Measurements from ENCODE around the gene PHAX. TPM values are rescaled to one million over a fixed set of nuclear protein-coding genes. Genes with fewer than 3 reads are reported as not detected.

PHAX gene
- total and polyA plus RNA-seq, 8 donors: 28.2 to 75.4 (median 66.3) TPM

DNA sequence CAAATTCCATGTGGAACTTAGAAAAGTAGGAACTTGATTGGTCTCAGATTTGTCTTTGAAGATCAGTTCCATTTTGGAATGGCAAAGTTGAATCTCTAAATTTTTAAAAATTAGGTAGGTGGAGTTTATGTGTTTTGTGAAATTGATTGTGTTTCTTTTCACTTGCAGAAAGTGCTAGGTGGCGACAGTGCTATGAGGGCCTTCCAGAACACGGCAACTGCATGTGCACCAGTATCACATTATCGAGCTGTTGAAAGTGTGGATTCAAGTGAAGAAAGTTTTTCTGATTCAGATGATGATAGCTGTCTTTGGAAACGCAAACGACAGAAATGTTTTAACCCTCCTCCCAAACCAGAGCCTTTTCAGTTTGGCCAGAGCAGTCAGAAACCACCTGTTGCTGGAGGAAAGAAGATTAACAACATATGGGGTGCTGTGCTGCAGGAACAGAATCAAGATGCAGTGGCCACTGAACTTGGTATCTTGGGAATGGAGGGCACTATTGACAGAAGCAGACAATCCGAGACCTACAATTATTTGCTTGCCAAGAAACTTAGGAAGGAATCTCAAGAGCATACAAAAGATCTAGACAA lies 2.8 kb downstream of the PHAX start:
- Histone ChIP-seq H3K9me3 (no peaks in the 10 kb centered on the region), H3K36me3 (peaks cover 0 to 47% of the 10 kb centered on the region in 2 donors), H3K4me1 (peaks cover 20 to 40% of the 10 kb centered on the region in 2 donors), H3K4me3 (no peak overlapping the region), H3K27me3 (no peaks in the 10 kb centered on the region), H3K27ac (no peak overlapping the region)
- TF ChIP-seq, protein P1, sequence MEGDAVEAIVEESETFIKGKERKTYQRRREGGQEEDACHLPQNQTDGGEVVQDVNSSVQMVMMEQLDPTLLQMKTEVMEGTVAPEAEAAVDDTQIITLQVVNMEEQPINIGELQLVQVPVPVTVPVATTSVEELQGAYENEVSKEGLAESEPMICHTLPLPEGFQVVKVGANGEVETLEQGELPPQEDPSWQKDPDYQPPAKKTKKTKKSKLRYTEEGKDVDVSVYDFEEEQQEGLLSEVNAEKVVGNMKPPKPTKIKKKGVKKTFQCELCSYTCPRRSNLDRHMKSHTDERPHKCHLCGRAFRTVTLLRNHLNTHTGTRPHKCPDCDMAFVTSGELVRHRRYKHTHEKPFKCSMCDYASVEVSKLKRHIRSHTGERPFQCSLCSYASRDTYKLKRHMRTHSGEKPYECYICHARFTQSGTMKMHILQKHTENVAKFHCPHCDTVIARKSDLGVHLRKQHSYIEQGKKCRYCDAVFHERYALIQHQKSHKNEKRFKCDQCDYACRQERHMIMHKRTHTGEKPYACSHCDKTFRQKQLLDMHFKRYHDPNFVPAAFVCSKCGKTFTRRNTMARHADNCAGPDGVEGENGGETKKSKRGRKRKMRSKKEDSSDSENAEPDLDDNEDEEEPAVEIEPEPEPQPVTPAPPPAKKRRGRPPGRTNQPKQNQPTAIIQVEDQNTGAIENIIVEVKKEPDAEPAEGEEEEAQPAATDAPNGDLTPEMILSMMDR (IDR thresholded peaks at IDR 0.05): no peak
- intact Hi-C loops (cut with DNase I): no loop called here
- no peak for ATAC-seq
- DNase-seq: no peak

DNA sequence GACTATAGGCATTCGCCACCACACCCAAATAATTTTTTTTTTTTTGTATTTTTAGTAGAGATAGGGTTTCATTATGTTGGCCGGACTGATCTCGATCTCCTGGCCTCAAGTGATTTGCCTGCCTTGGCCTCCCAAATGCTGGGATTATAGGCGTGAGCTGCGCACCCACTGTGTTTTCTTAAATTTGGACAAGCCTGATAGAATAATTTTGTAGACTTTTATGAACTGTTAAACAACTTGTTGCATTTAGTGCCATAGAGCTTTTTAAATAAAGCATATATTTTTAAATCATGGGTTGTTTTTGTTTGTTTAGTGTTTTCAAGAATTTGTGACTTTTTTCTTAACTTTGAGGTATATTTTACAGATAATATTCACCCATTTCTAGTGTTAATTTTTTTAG lies 4.8 kb downstream of the PHAX start:
- intact Hi-C loops (cut with DNase I): no loop called here
- no peak for ATAC-seq

DNA sequence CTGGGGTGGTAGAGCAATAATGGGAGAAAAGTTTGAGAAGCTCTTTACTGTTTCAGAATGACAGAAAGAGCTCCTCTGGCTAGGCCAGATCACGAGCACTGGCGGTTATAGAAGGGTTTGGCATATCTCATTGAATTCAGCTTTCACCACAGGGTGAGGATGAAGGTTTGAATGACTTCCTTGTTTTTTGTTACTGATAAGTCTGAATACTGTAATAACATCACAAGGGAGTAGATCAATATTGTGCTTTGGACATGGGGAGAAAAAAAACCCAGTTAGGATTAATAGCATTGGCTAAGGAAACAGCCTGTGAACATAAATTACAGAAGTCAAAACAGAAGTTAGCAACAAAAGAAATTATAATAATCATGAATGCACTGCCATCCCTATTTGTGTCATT lies 9.4 kb downstream of the PHAX start:
- peaks cover 6 to 18% of the 10 kb centered on the region in 2 donors for H3K4me1 ChIP-seq
- no peaks in the 10 kb centered on the region for H3K9me3 ChIP-seq
- ATAC-seq (no peak), DNase-seq (no peak)
- H3K4me3 ChIP-seq: no peak overlapping the region
- TF ChIP-seq, protein P1 (IDR thresholded peaks at IDR 0.05): no peak
- H3K27ac ChIP-seq: no peak overlapping the region
- intact Hi-C loops (cut with DNase I): no loop called here
- no peaks in the 10 kb centered on the region for H3K27me3 ChIP-seq
- peaks cover 0 to 92% of the 10 kb centered on the region in 2 donors for H3K36me3 ChIP-seq

More for the DNA sequence above, 4.8 kb downstream of the PHAX start:
- Histone ChIP-seq H3K4me1 (peaks cover 17 to 37% of the 10 kb centered on the region in 2 donors), H3K27me3 (no peaks in the 10 kb centered on the region), H3K36me3 (peaks cover 0 to 68% of the 10 kb centered on the region in 2 donors), H3K9me3 (no peaks in the 10 kb centered on the region), H3K27ac (no peak overlapping the region), H3K4me3 (no peak overlapping the region)
- TF ChIP-seq, protein P1 (IDR thresholded peaks at IDR 0.05): no peak
- no peak for DNase-seq

DNA sequence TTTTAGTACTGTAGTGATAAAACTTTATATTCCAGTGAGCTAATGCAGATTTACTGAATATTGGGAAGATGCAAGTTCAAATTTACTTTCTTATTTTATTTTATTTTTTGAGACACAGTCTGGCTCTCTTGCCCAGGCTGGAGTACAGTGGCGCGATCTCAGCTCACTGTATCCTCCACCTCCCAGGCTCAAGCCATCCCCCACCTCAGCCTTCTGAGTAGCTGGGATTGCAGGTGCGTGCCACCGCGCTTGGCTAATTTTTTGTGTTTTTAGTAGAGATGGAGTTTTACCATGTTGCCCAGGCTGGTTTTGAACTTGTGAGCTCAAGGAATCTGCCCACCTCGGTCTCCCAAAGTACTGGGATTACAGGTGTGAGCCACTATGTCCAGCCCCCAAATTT lies 9.9 kb downstream of the PHAX start:
- intact Hi-C loops (cut with DNase I): no loop called here
- Histone ChIP-seq H3K4me1 (peaks cover 1 to 13% of the 10 kb centered on the region in 2 donors), H3K27me3 (no peaks in the 10 kb centered on the region), H3K9me3 (no peaks in the 10 kb centered on the region), H3K36me3 (peaks cover 0 to 87% of the 10 kb centered on the region in 2 donors), H3K27ac (no peak overlapping the region), H3K4me3 (no peak overlapping the region)
- DNase-seq: no peak
- TF ChIP-seq, protein P1 (IDR thresholded peaks at IDR 0.05): no peak
- no peak for ATAC-seq

DNA sequence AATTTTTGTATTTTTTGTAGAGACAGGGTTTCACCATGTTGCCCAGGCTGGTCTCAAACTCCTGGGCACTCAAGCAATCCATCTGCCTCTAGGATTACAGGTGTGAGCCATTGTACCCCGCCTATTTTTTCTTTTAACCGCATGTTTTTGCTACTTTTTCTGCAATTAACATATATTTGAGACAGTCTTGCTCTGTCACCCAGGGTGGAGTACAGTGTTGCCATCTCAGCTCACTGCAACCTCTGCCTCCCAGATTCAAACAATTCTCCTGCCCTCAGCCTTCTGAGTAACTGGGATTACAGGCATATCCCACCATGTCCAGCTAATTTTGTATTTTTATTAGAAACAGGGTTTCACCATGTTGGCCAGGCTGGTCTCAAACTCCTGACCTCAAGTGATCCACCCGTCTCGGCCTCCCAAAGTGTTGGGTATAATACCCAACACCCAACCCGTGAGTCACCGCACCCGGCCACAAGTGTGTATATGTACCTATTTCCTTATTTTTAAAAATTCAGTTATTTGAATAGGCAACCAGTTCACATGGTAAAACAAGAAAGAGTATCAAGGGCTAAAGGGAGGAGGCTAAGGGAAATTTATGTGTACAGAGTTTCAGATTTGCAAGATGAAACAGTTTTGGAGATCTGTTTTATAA lies 13.3 kb downstream of the PHAX start:
- H3K4me3 ChIP-seq: no peak overlapping the region
- no peaks in the 10 kb centered on the region for H3K27me3 ChIP-seq
- peaks cover 0 to 77% of the 10 kb centered on the region in 2 donors for H3K36me3 ChIP-seq
- H3K27ac ChIP-seq: no peak overlapping the region
- H3K9me3 ChIP-seq: no peaks in the 10 kb centered on the region
- no peak for ATAC-seq
- DNase-seq: no peak
- TF ChIP-seq, protein P1 (IDR thresholded peaks at IDR 0.05): no peak
- H3K4me1 ChIP-seq: peaks cover 0 to 3% of the 10 kb centered on the region in 2 donors
- intact Hi-C loops (cut with DNase I): no loop called here
